ENCODE data around the gene LEMD1.
A peak's percentile ranks its signal among the peaks of the same experiment; 100 is the strongest.
"Not testable (repeated sequence)": the region's sequence is repeated elsewhere in the genome, so short reads cannot be mapped to it uniquely, and the experiment has no call there.

LEMD1 gene

GRCh38 chr1:205424901-205425600 is 3.2 kb upstream of the LEMD1 start:
- no peak for DNase-seq

GRCh38 chr1:205423814-205424399 is 2.1 kb upstream of the LEMD1 start:
- DNase-seq = no peak

GRCh38 chr1:205422993-205423642 is 1.3 kb upstream of the LEMD1 start:
- peak; percentile 51 for DNase-seq

DNA sequence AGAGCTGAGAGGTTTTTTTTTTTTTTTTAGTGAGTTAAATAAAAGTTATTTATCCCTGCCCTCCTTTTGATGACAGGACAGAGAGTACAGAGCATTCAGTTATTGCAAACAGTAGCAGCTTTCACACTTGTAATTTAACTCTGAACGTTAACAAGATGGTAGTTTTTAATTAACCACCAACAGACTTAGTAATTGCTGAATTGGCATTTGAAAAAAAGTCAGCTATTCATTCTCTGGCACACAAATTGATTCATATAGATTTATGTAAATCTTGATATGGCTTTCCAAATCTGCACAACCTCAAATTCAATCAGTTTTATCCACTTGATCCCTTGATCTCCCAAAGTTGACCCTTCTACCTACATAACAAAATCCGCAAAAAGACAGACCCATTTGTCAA is 918 bp downstream of the LEMD1 start:
- DNase-seq = no peak

DNA sequence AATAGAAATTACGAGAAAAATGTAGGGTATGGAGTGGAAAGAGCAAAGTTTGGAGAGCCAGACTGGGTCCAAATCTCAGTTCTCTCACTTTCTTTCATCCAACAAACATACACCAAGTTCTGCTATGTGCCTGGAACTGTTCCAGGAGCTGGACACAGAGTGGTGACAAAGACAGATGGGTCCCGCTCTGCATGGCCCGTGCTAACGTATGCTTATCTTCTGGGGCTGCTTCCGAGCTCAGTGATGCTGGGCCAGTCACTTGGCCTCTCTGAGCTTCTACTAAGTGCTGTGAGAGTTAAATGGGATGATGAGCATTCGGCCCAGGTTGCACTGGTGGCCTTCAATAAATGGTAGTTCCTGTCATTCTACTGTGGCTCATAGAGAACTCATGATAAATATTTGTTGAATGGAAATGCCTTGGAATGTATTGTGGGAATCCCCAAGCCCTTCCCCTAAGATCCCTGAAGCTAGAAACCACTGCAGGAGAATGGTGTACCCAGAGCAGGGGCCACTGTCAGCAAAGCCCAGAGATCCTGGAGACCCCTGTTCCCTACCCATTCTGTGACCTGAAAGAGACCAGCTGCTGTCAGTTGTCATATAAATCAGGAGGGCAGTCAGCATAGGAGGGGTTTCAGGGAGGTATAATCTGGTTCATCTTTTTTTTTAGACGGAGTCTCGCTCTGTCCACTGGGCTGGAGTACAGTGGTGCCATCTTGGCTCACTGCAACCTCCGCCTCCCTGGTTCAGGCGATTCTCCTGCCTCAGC is 3.8 kb downstream of the LEMD1 start:
- no peak for DNase-seq

DNA sequence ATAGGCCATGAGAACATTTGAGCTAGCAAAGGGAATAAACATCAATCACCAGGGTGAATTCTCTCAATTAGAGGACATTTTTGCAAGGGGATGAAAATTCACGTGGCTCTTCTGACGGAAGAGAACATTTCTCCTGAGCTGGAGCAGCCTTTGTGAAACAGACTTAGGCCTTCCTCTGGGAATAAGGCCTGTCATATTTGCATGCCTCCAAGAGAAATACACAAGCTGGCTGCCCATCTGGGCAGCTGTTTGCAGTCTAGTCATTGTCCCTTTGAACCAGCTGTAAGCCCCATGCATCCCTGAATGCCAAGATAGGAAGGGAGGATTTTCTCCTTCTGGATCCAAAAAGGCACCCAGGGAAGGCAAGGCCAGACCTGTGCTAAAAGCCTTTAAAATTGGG is 5.5 kb downstream of the LEMD1 start:
- no peak for DNase-seq

DNA sequence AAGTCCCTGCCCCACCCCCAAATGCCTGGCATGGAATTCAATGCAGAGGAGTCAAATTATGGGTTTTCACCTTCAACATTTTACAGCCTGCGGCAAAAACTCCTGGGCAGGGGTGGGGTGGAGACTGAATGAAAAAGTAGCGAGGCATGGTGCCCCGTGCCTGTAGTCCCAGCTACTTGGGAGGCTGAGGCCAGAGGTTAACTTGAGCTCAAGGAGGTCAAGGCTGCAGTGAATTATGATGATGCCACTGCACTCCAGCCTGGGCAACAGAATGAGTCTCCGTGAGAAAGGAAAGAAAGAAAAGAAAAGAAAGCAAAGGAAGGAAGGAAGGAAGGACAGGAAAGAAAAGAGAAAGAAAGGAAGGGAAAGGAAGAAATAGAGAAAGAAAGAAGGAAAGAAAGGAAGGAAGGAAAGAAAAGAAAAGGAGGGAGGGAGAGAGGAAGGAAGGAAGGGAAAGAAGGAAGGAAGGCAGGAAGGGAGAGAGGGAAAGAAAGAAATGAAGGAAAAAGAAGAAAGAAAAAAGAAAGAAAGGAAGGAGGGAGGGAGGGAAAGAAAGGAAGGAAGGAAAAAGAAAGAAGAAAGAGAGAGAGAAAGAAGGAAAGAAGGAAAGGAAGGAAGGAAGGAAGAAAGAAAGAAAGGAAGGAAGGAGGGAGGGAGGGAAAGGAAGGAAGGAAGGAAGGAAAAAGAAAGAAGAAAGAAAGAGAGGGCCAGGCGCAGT is 11.1 kb downstream of the LEMD1 start:
- no peak for DNase-seq

- DNase-seq = no peak
These were observed 13.9 kb downstream of the LEMD1 start for GRCh38 chr1:205407970-205408369.

DNA sequence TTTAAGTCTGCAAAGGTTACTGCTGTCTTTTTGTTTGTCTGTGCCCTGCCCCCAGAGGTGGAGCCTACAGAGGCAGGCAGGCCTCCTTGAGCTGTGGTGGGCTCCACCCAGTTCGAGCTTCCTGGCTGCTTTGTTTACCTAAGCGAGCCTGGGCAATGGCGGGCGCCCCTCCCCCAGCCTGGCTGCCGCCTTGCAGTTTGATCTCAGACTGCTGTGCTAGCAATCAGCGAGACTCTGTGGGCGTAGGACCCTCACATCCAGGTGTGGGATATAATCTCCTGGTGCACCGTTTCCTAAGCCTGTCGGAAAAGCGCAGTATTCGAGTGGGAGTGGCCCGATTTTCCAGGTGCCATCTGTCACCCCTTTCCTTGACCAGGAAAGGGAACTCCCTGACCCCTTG is 15.6 kb downstream of the LEMD1 start:
- DNase-seq = not testable (repeated sequence)

- not testable (repeated sequence) for DNase-seq
These were observed 17.4 kb downstream of the LEMD1 start for GRCh38 chr1:205404484-205404883.

- DNase-seq = no peak
These were observed 23.3 kb downstream of the LEMD1 start for GRCh38 chr1:205398586-205398985.

- DNase-seq = peak; percentile 52
These were observed 24.8 kb downstream of the LEMD1 start for GRCh38 chr1:205396967-205397616.

DNA sequence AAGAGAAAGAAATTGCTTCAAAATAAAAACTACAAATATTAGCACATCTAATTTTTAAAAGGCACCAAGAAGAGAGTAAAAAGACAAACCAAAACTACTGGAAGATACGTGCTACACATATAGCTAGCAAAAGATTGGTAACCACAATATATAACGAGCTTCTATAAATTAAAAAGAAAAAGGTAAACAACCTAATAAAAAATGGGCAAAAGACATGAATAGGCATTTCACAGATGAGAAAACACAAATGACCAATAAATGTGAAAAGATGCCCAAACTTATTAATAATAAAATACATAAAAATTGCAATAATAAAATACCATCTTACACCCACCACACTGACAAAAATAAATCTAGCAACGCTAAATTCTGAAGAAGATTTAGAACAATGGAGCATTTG is 26.2 kb downstream of the LEMD1 start:
- DNase-seq = no peak

GRCh38 chr1:205392650-205393049 is 29.2 kb downstream of the LEMD1 start:
- DNase-seq = no peak

GRCh38 chr1:205391386-205391785 is 30.5 kb downstream of the LEMD1 start:
- DNase-seq = no peak

DNA sequence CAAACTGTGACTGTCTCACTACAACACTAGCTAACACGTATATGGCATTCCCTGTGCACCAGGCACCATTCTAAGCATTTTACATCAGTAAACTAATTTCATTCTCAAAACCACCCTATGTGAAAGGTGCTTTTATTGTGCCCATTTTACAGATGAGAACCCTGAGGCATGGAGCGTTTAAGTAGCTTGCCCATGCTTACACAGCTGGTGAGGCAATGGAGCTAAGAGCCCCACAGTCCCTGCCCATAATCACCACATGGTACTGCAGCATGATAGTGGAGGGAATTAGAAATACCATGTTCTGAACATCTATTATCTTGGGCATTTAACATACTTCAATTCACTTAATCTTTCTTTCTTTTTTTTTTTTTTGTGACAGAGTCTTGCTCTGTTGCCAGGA is 34.0 kb downstream of the LEMD1 start:
- DNase-seq = no peak

GRCh38 chr1:205382990-205383389 is 38.9 kb downstream of the LEMD1 start:
- not testable (repeated sequence) for DNase-seq

DNA sequence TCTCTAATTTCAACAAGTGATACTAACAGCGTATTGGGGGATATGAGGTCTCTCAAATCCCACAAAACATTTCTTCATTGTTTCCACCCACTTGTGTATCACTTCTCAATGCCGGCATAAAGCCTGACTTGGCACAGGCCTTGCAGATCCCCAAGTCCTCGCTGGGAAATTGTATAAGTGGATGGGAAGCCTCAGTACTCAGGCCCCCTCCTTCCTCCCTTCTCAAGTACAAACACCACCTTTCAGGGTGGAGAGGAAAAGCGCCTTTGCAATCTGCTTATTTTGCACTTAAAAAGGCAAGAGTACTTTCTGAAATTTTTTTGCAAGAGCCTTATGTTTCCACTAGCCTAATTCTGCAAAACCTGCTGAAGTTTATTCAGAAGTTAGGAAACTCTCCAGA is 39.3 kb downstream of the LEMD1 start:
- DNase-seq = no peak

DNA sequence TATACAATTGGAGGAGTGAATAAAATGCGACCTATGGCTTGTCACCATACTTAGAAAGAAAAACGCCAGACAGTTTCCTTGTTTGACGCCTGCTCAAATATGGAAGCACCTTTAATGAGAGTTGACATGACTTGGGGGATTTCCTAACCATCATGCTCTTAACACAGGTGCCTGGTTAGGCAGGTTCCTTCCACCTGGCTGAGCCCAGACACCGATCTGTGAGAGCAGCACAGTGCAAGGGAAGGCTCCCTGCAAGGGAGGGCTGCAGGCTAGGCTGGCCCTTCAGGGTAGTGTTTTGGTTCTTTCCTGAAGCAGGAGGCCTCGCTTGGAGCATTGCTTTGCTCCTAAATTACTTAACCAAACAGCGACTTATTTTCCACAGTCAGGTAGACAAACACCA is 40.6 kb downstream of the LEMD1 start:
- no peak for DNase-seq

DNA sequence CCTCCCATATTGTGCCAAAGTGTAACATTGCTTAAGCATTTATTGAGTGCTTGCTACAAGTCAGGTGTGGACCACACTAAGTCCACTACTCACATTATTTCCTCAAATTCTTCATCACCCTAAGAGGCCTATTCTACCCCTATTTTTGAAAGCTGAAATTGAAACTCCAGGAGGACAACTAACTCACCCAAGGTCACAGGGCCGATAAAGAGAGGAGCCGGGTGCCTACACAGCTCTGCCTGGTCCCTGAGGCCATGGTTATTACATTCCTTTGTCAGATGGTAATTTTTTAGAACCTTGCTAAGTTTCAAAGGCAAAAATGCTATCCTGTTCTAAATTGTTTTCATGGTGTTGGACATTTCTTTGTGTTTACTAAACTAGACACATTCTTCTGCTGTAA is 41.0 kb downstream of the LEMD1 start:
- DNase-seq = no peak

DNA sequence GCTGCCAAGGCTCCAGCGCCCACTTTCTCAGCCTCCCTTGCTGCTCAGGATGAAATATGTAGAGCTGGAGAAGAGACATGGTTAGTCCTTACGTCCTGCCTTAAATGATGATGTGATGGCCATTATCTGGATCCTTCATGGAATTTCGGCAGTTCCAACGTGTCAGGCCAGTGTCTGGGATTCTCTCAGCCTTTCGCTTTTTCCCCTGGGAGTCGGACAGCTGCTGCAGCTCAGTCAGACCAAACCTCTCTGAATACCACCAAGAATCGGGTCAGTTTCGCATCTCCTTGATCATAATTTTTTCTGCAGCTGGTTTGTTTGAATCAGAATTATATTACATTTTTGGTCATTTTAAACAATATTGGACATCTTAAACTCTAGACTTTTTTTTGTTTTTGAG is 42.8 kb downstream of the LEMD1 start:
- DNase-seq = no peak

- no peak for DNase-seq
These were observed 44.5 kb downstream of the LEMD1 start for GRCh38 chr1:205377355-205377754.

- no peak for DNase-seq
These were observed 45.1 kb downstream of the LEMD1 start for GRCh38 chr1:205376739-205377138.
